Heart left ventricle (tissue), 16 donors: ENCODE results near the gene MARCHF10. TPM values are rescaled to one million over a fixed set of nuclear protein-coding genes. Genes with fewer than 3 reads are reported as not detected.

ENCODE experiments used
- ATAC-seq, 4 donors: fragments of 200-7000 bp; cut with Tn5 transposase; one replicate each; pipeline ENCODE4 v1.9.1; 2020 to 2022; ENCODE audit warnings: moderate library complexity in 4 of 4, mild to moderate bottlenecking in 3 of 4, moderate number of reproducible peaks in 1 of 4
- DNase-seq, 5 donors: peaks; one replicate each; pipeline ENCODE4 v3.0.0-alpha.2; 2020
- H3K27ac ChIP-seq, 12 donors: fragments of 200-600 bp; sonication (generic) in 4 of 12; one replicate each; pipeline versions ENCODE4 v1.5.0 to v1.8.0; 2016 to 2022; ENCODE audit warnings: mild to moderate bottlenecking in 2 of 12
- H3K27me3 ChIP-seq, 9 donors: fragments of 200-600 bp; sonication (generic) in 2 of 9; one replicate each; pipeline versions ENCODE4 v1.5.1 to v1.8.0; 2016 to 2022; ENCODE audit warnings: mild to moderate bottlenecking in 3 of 9
- H3K36me3 ChIP-seq, 9 donors: fragments of 200-600 bp; sonication (generic) in 2 of 9; one replicate each; pipeline versions ENCODE4 v1.5.0 to v1.8.0; 2018 to 2022; ENCODE audit warnings: mild to moderate bottlenecking in 2 of 9
- H3K4me1 ChIP-seq, 12 donors: fragments of 200-600 bp; sonication (generic) in 4 of 12; one replicate each; pipeline versions ENCODE4 v1.5.0 to v1.8.0; 2016 to 2022; ENCODE audit warnings: mild to moderate bottlenecking in 3 of 12
- H3K4me3 ChIP-seq, 12 donors: fragments of 200-600 bp; sonication (generic) in 4 of 12; one replicate each; pipeline versions ENCODE4 v1.5.0 to v1.8.0; 2017 to 2022; ENCODE audit warnings: mild to moderate bottlenecking in 9 of 12, moderate library complexity in 4 of 12
- H3K9me3 ChIP-seq, 12 donors: fragments of 200-600 bp; sonication (generic) in 4 of 12; one replicate each; pipeline versions ENCODE4 v1.5.0 to v1.8.0; 2016 to 2022; ENCODE audit warnings: mild to moderate bottlenecking in 1 of 12
- POLR2A ChIP-seq, 2 donors: fragments of 450-650 bp; IDR thresholded peaks; one replicate each; pipeline ENCODE4 v1.6.1; 2017; ENCODE audit warnings: antibody characterized with exemption in 2 of 2, mild to moderate bottlenecking in 2 of 2, moderate library complexity in 2 of 2
- whole genome bisulfite sequencing, 4 donors: extraction: QIAGEN DNeasy Blood & Tissue Kit in 2 of 4; methylation state at CpG; one replicate each; pipeline versions ENCODE4 v1.1.5 to v1.1.7; 2013 to 2018; 5-methylcytosine and 5-hydroxymethylcytosine counted together
- intact Hi-C, 10 donors: fragments of 100-400 bp; cut with DNase I; formaldehyde crosslinking; loops; one replicate each; pipeline versions ENCODE4 v1.11.1 to v1.14.2; 2022
- polyA plus RNA-seq, 2 donors: library from polyadenylated mRNA; stranded (reverse); fragments of 200-250 nt; gene quantifications; one replicate each; pipeline ENCODE4 v1.2.3, GENCODE V29; 2013
- total RNA-seq, 9 donors: library from RNA; depleted of rRNA in 2 of 9; stranded (reverse); fragments of >200 nt in 2 of 9; fragmentation: NEBNext Ultra II Directional in 3 of 9; extraction: Animal tissue kit (Norgen Biotek cat#: 25700) in 3 of 9; gene quantifications; one replicate each; pipeline versions ENCODE4 v1.1.0 to v1.2.4, GENCODE V29; 2016 to 2023
- TF ChIP-seq, protein P1 (sequence below), 12 donors: fragments of 200-600 bp; sonication (generic) in 4 of 12; IDR thresholded peaks; one replicate each; pipeline versions ENCODE4 v1.5.0 to v1.8.0; 2018 to 2022; ENCODE audit warnings: antibody characterized with exemption in 12 of 12, mild to moderate bottlenecking in 5 of 12
- donor health status: ischemic (EF 13 %, LVEDD 7.1; RV severe dilation, severe dysfunction).
- donor health status: healthy with polysubstance abuse.
- donor health status: DM: no; HTN: yes; CAD: no.
- donor health status: DM: no; HTN: no; CAD: no.
- donor health status: ischemic (EF 25% LVEDD 6.9; RV normal size, moderate dysfunction).
- donor health status: ischemic (EF 25% LVEDD 5.7; RV mildly dilated, moderate dysfunction).
- donor health status: healthy.
- donor health status: DM: yes; HTN: yes; CAD: no.
- donor health status: ischemic (EF 35%, LVEDD 5.7; RV mildly dilated, moderate dysfunction).
- donor health status: nonischemic (EF 11% LVEDD 7.7; RV severe dilation, severe dysfunction).
- donor health status: DM: yes; HTN: yes; CAD: no.
- donor health status: PGD.
- donor health status: ischemic (EF 29% LVEDD 5.4; RV normal size, mild dysfunction).
- donor health status: nonischemic (EF 23%, LVEDD 6.1; RV moderate dilation, normal function).

The MARCHF10 gene
- total and polyA plus RNA-seq, 11 donors, result not detected

DNA sequence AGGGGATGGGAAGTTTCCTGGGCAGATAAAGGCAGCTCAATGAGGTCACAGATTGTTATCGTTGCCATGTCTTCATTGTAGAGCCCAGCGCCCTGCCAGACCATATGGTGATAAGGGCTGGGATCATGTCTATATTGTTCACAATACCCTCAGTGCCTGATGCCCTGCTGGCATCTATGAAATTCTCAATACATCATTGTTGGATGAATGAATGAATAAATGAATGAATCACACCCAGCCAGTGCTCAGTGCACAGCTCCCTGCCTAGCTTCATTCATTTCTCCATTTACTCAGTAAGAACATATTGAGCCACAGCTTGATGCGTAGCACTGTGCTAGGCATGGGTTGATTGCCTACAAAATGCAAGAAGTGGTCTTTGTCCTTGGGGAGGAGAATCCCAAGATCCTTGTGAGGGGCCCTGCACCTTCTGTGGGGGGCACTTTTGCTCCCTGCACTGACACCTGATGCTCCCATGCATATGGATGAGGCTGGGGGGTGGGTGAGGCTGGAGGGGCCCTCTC is 150.9 kb downstream of the MARCHF10 start:
- H3K4me1 ChIP-seq, result peaks cover 0 to 29% (median 22%) of the 10 kb centered on the region in 12 donors
- WGBS, 4 donors, result 83 to 97% (median 92%) methylated on average over 3 of the region's 3 CpGs
- no peak overlapping the region for H3K27ac ChIP-seq
- no peak for TF ChIP-seq POLR2A (IDR thresholded peaks at IDR 0.05)
- TF ChIP-seq, protein P1, sequence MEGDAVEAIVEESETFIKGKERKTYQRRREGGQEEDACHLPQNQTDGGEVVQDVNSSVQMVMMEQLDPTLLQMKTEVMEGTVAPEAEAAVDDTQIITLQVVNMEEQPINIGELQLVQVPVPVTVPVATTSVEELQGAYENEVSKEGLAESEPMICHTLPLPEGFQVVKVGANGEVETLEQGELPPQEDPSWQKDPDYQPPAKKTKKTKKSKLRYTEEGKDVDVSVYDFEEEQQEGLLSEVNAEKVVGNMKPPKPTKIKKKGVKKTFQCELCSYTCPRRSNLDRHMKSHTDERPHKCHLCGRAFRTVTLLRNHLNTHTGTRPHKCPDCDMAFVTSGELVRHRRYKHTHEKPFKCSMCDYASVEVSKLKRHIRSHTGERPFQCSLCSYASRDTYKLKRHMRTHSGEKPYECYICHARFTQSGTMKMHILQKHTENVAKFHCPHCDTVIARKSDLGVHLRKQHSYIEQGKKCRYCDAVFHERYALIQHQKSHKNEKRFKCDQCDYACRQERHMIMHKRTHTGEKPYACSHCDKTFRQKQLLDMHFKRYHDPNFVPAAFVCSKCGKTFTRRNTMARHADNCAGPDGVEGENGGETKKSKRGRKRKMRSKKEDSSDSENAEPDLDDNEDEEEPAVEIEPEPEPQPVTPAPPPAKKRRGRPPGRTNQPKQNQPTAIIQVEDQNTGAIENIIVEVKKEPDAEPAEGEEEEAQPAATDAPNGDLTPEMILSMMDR (IDR thresholded peaks at IDR 0.05), result no peak
- no peak overlapping the region for H3K4me3 ChIP-seq
- DNase-seq (no peak), ATAC-seq (no peak)
- H3K27me3 ChIP-seq, result no peaks in the 10 kb centered on the region
- H3K9me3 ChIP-seq, result peaks cover 0 to 14% (median 5%) of the 10 kb centered on the region in 12 donors
- H3K36me3 ChIP-seq, result no peaks in the 10 kb centered on the region
- intact Hi-C loops, result loop anchor here in 1 of 10 donors (10.0 kb wide), 1 partner anchor 52 kb away; no protein-coding TSS in a partner anchor

DNA sequence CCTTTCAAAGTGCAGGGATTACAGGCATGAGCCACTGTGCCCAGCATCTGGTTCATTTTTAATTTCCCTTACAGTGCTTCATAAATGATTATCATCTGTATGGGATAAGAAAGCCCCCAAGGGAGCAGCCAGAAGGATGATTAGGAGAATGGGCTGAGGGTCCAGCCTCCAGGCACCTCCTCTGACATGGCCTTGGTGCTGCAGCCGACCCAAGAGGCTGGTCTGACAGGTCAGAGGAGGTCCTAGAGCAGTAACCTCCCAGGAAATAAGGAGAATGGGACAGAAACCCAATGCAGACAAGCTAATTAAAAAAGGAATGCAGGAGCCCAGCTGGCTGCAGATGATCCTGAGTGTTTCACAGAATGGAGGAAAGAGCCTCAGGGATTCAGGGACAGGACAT is 151.7 kb downstream of the MARCHF10 start:
- Histone ChIP-seq H3K4me3 (no peak overlapping the region), H3K4me1 (peaks cover 0 to 35% (median 26%) of the 10 kb centered on the region in 12 donors), H3K9me3 (peaks cover 0 to 14% (median 5%) of the 10 kb centered on the region in 12 donors), H3K27me3 (no peaks in the 10 kb centered on the region), H3K27ac (no peak overlapping the region), H3K36me3 (no peaks in the 10 kb centered on the region)
- no peak for ATAC-seq
- intact Hi-C loops, result loop anchor here in 1 of 10 donors (10.0 kb wide), 1 partner anchor 52 kb away; no protein-coding TSS in a partner anchor
- peak in 1 of 5 donors; percentile 26 for DNase-seq
- TF ChIP-seq, protein P1 (IDR thresholded peaks at IDR 0.05), result no peak
- TF ChIP-seq POLR2A (IDR thresholded peaks at IDR 0.05), result no peak
- WGBS, 4 donors, result 61 to 89% (median 64%) methylated on average over 1 of the region's 1 CpG

DNA sequence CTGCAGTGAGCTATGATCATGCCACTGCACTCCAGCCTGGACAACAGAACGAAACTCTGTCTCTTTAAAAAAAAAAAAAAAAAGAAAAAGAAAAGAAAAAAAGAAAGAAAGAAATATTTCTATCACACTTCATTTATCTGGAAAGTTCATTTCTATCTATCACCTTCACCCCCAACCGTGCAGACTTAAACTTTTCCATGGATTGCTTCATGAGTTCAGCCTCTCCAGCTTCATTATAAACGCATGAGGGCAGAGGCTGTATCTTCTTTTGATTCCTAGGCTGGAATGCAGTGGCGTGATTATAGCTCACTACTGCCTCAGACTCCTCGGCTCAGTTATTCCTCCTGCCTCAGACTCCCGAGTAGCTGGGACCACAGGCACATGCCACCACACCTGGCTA is 152.5 kb downstream of the MARCHF10 start:
- DNase-seq (no peak), ATAC-seq (no peak)
- Histone ChIP-seq H3K27ac (no peak overlapping the region), H3K4me3 (no peak overlapping the region), H3K27me3 (no peaks in the 10 kb centered on the region), H3K9me3 (peaks cover 0 to 8% (median 2%) of the 10 kb centered on the region in 12 donors), H3K36me3 (no peaks in the 10 kb centered on the region), H3K4me1 (peaks cover 0 to 35% (median 26%) of the 10 kb centered on the region in 12 donors)
- no peak for TF ChIP-seq POLR2A (IDR thresholded peaks at IDR 0.05)
- TF ChIP-seq, protein P1 (IDR thresholded peaks at IDR 0.05), result no peak
- intact Hi-C loops, result loop anchor here in 1 of 10 donors (10.0 kb wide), 1 partner anchor 51 kb away; no protein-coding TSS in a partner anchor
- 81 to 90% (median 86%) methylated on average over 6 of the region's 6 CpGs for WGBS, 4 donors

DNA sequence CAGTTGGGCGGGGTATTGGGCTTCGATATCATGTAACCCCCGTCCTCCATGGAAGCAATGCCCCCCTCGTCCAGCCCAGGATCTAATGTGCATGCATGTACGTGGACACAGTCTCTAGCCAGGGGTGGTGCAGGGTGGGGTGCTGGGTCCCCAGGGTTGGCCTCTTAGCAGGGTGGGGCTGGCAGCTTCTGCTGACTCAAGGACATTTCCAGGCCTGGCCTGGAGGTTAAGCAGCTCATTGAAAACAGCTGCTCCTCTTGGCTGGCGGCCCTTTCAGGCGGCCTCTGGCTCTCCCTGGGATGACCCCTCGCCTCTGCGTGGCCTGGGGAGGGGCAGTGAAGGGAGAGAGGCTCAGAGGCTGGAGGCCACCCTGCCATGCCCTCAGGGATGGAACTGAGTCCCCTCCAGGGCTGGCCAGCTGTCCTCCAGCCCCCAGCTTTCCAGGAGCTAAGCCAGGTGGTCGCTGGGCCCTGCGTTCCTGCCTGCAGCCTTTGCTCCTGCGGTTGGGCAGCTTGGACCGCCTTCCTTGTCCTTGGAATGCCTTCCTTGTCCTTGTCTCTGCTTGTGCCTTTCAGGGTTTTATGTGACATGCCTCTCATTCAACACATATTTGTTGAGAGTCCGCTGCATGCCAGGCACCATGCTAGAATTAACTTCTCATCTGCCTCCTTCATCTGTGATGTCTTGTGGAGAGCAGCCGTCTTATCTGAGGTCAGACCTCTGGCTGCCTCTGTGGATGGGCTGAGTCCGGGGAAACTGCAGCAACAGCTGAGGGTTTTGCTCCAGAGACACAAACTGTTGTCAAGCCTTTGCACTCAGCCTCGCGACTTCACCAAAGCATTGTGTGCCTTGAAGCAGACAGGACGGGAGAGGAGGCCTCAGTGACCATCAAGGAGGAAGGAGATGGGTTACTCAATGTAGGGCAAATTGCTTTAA is 154.0 kb downstream of the MARCHF10 start:
- ATAC-seq, result peak; percentile 62 to 81 (median 77)
- 42 to 59% (median 46%) methylated on average over 15 to 19 of the region's 19 CpGs for WGBS, 4 donors
- Histone ChIP-seq H3K4me1 (peaks cover 0 to 43% (median 28%) of the 10 kb centered on the region in 12 donors), H3K4me3 (peak overlapping the region in 7 of 12 donors; percentile 49 to 57 (median 55)), H3K27me3 (no peaks in the 10 kb centered on the region), H3K36me3 (no peaks in the 10 kb centered on the region), H3K9me3 (no peaks in the 10 kb centered on the region), H3K27ac (peak overlapping the region in 10 of 12 donors; percentile 8 to 82 (median 66))
- peak; percentile 80 to 92 (median 87) for DNase-seq
- TF ChIP-seq, protein P1 (IDR thresholded peaks at IDR 0.05), result no peak
- no peak for TF ChIP-seq POLR2A (IDR thresholded peaks at IDR 0.05)
- intact Hi-C loops, result loop anchor here in 2 of 10 donors (2.0 to 10.0 kb wide), 2 partner anchors 27 to 49 kb away; partner anchors contain the start of gene MRC2 (in 1 of the 2)
